Dedifferentiated amniotic fluid mesenchymal stem cell (primary cell): ENCODE measurements around the gene C20orf144.

Source experiments
- DNase-seq: peaks from one replicate; pipeline ENCODE4 v3.0.0-alpha.2; 2016; ENCODE audit errors: extremely low spot score

C20orf144 gene

DNA sequence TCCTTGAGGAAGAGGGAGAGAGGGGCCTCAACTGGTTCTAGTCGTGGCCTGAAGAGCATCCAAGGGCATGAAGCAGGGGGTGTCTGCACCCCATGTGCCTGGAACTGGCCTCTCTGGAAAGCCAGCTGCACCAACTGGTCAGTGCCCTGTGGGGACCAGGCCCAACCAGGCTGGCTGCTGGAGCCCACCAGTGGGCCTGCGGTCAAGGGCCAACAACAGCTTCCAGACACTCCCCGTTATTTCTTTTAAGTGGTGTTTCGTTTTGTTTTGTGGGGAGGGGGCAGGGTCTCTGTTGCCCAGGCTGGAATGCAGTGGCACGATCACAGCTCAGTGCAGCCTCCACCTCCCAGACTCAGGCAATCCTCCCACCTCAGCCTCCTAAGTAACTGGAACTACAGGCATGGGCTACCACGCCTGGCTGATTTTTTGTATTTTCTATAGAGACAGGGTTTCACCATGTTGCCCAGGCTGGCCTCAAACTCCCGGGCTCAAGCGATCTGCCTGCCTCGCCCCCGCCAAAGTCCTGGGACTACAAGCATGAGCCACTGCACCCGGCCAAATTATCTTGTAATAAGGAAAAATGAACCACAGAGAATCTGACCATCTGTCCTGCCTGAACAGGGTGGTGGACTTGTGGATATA lies 11.9 kb upstream of the C20orf144 start:
- DNase-seq = no peak

DNA sequence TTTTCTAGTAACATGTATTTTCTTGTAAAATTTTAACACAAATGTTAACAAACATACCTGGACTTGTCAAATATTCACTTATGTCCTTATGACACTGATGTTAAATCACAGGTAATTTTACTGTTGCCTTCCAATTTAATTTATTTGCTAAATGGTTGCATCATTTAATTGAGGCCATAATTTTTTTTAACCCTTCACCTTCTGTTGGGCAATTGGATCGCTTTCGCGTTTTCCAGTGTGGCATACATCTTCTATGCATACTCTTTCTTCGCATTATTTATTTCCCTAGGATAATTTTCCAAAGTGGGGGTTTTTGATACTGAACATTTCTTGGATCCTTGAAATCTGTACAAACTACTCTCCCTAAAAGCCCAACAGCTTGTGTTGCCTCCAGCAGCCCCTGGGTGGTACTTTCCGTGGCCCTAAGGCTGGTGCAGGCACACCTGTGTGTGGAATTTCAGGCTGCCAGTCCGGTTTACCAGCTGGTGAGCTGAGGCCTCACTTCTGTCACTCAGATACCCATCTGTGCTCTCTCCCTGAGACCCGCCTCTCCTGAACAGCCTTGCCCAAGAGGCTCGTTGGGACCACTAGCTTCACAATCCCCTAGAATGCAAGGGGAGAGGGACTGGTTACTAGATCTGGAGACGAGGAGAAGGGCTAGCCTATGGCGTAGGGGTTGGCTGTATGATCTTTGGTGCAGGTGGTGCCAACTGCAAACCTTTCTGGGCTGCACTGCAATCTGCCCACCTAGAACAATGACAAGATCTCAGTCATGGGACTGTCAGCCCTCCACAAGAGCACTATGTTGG lies 11.2 kb upstream of the C20orf144 start:
- no peak for DNase-seq

DNA sequence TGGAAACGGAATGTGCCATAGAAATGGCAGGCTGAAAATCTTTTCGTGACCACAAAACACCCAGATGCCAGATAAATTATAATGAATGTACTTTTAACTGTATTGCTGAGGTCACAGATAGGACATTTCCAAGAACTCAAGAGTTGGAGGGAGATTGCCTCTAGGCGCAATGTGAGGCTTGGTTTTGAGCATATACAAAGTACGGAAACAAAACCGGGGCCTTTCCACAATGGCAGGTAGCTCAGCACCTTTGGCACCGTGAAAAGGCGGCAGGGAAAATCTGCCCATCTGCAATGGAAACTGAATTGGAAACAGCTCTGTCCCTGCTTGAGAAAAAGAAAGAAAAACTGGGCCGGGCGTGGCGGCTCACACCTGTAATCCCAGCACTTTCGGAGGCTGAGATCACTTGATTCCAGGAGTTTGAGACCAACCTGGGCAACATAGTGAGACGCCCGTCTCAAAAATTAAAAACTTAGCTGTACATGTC lies 10.5 kb upstream of the C20orf144 start:
- no peak for DNase-seq

DNA sequence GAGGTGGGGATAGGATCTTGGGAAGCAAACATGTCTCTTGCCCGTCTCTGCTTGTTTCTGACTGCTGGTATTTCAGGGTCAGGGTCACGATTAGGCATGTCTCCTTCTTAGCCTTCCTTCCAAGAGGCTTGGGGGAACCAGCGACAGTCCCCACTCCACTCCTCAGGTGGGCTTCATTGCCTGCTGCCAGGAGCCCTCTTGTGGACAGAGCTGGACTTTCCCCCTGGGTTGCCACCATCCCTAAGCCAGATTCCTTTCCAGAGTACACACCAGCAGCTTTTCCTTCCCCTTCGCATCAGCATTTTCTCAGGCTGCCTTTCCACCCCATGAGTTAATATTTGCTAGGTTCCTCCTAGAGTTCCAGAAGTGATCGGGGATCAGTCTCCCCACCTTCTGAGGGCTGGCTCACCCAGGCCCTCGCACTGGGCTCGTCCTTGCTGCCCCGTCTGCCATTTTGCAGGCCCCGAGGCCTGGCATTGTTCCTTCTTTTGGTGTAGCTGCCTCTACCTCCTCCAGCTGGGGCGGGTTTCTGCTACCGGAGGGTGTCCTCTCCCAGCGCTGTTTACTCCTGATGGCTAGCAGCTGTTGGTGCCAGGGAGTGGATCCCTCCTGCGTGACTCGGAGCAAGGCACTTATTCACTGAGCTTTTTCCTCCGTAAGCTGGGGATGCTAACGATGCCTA lies 8.8 kb upstream of the C20orf144 start:
- DNase-seq = peak; percentile 31

DNA sequence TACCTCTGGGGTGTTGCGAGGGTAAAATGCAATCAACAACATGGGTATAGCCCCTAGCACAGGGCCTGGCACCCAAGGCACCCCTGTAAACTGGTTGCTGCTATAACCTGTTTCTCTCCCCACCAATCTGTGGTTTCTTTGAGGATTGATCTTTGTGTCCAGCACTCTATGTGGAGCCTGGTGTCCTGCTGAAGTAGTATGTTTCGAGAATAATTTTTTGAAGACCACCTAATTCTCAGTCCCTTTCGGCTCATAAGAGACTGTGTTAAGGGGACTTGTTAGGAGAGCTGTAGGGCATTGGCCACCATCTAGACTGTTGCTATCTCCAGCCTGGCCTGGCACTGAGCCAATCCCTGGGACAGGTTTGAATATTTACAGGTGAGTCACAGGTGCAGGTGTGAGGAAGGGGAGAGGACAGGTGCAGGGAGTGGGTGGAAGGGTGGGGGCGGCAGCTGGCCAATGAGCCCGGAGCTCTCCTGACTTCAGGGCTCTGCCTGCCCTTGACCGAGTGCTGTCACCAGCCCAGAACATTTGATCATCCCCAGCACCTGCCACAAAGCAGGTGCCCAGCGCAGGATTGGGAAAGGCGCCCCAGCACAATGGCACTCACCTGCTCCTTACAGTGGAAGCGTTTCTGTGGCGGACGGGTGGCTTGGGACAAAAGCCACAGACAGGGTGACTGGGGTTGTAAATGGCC lies 8.1 kb upstream of the C20orf144 start:
- no peak for DNase-seq

DNA sequence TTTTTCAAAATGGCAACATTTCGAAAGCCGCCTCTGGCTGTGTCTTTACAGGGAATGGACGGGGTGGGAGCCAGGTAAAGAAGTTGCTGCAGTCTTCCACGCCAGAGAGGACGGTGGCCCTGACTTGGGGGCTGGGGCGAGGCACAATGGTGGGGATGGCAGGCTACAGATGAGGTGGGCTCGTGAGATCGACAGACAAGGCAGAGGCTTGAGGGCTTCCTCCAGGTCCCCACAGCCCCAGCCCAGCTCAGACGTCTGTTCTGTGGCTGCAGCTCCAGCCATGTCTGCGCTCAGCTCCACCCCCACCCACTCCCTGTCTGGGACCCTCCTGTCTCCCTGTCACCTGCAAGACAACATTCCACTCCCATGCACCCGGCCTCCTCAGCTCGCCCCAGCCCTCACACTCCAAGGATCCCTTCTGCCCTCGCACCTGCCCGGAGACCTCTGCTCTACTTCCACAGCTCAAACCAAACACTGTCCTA lies 7.4 kb upstream of the C20orf144 start:
- no peak for DNase-seq

DNA sequence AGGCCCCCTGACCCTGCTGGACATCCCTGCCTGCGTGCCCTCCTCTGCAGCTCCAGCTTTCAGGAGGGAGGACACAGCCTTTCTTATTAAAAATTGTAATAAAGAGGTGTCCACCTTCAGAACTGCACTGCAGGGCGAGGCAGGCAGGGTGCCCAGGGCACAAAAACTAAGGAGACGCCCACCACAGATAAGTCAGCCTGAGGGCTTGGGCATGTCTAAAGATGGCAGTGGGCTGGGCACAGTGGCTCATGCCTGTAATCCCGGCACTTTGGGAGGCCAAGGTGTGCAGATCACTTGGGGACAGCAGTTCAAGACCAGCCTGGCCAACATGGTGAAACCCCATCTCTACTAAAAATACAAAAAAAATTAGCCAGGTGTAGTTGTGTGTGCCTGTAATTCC lies 7.0 kb upstream of the C20orf144 start:
- DNase-seq = no peak

DNA sequence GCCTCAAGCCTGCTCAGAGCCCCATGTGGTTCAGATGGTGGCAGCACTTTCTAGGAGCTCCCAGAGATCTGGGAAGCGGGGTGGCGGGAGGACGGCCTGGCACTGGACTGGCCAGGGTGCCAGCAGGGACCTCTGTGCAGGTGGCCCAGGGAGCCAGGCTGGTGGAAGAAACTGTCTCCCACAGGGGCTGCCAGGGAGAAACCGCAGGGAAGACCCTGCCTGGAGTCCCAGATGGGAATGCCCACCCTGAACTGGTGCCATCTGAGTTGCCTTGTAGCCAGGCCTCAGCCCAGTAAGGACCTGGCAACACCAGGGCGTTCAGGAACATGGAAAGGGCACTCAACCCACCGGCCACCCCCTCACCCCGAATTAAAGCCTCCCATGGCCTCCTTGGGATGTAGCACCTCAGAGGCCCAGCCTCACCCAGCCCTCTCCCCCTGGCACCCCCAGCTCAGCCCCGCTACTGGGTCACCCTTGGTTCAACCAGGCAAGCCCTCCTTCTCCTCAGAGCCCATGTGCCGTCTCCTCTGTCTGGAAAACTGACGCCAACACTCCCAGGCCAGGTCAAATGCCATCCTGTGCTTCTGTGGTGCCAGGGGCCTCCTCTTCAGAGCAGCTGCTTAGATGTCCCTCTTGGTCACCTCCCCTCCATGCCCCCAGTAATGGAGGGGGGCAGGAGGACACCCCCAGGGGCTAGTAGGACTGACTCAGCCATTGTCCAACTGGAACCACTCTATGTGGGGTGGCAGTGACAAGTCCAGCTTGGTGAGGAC lies 5.9 kb upstream of the C20orf144 start:
- no peak for DNase-seq

DNA sequence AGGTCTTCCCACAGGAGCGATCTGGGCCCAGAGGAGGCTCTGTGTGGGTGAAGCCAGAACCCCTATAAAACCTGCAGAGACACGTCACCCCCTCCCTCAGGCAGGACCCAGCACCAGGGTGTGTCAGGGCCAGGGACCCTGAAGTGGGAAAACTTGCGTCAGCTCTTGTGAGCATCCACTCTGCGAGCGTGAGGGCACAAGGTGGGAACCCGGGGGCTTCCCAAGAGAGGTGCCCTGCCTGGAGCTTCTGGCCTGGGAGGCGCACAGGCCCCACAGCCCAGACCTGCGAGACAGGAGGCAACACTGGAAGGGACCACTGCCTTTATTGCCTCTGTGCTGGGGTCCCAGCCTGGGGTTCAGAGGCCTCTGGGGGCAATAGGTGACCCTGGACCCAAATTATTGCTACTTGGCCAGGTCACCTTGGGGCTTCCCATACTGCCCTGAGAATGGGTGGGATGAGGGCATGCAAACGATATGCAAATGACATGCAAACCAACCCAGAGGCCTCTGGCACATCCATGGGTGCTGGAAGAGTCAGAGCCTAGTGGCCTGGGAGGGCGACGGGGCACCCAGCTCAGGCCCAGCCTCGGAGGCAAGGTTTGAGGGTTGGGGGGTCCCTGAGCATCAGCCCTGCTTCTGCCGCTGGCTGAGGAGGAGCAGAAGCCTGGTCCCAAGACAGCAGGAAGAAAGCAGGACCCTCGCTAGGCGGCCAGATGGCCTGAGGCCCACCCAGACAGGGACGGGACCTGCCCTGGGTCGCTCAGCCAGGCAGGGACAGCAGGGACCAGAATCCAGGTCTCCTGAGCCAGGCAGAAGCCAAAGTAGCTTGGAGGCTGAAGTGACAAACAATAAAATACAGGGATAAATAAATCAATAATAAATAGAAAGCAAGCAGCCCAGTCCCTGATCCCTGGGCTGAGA lies 5.1 kb upstream of the C20orf144 start:
- no peak for DNase-seq

DNA sequence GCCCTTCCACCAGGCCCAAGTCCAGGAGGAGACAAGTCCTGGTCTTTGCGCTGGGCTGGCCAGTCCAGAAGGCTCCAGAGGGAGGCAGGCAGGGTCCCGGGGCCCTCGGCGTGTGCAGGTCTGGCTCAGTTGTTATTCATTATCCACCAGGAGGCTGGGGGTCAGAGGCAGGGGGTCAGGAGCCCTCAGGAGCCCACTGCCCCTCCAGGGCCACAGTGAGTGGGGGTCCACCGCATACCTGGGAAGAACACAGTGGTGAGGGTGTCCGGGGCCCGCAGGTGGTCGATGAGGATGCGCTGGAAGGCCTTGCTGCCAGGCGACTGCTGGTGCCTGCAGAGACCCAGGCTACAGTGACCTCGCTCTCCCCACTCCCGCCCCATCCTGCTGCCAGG lies 4.4 kb upstream of the C20orf144 start:
- DNase-seq = no peak

DNA sequence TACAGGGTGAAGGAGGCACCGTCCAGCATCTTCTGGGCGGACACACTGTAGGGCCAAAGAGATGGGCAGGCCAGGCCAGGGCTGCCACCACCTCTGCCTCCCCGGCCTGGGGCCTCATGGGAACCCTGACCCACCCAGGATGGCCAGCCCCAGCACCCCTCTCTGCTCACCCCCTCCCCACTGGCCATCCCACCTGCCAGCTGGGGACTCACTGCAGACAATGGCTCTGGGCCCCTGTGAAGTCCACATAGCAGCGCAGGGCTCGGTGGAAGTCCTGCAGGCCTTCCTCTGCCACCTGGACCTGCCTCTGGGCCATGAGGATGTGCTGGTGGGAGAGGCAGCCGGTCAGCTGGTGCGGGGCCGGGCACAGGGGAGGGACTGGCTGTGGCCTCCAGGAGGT lies 3.6 kb upstream of the C20orf144 start:
- no peak for DNase-seq

DNA sequence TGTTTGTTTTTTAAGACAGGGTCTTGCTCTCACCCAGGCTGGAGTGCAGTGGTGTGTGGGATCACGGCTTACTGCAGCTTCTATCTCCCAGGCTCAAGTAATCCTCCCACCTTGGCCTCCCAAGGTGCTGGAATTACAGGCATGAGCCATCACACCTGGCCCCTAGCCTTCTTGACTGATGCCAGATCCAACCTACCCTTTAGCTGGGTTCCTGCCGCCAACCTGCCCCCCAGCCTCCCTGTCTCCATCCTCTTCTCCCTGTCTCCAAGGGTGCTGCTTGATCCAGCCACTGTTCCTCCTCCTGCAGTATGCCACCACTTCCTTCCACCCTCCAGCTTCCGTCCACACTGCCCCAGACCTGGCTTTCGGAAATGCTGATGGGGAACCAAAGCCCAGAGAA lies 3.2 kb upstream of the C20orf144 start:
- DNase-seq = no peak

DNA sequence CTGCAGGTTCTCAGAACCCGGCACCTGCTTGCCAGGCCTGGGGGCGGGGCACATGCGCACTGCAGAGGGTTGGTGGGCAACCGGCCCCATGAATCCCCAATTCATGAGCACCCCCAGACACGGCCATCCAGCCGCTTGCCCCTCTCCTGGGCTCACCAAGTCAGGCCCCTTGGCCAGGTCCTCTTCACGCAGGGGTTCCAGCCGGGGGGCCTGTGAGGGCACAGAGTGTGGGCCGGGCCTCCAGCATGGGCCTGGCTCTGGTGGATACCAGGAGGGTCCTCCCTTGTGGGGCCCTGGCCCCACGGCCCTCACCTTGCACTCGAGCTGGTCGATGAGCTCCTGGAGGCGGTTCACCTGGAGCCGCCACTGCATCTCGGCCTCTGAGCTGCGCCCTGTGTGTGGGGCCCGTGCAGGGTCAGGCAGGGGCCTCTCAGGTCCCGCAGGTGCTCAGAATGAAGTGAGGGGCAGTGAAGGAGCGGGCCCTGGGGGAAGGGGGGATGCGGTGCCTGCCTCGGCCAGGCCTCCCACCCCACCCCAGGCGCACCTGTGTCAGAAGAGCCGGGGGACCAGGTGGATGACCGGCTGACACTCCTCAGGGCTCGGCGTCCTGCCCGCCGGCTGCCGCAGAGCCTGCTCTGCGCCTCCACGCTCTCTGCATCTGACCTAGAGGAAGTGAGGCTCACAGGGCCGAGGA lies 2.6 kb upstream of the C20orf144 start:
- no peak for DNase-seq

DNA sequence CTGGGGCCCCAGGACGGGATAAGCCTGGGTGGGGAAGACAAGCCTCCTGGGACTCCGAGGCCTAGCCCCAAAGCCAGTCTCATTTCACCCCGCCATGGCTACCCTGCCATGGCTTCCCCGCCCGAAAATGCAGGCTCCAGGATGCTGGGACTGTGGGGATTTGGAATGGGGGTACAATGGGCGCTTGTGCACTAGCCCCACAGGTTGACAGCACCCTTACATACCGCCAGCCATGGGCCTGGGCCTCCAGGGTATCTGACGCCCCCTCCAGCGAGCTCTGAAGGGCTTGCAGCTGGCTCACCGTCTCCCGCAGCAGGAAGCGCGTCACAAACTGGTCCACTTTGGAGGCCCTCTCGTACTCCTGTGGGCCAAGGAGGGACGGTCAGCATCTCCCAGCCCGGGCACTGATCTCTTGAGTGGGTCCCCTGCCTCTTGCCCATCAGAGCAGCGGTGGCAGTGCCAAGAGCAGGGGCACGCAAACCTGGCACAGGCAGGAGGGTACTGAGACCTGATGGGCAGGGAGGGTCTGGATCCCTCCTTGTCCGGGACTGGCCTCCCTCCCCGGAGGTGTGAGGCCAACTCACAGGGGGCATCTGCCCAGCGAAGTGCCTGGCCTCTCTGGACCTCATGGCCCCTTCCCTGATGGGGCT lies 2.0 kb upstream of the C20orf144 start:
- no peak for DNase-seq

DNA sequence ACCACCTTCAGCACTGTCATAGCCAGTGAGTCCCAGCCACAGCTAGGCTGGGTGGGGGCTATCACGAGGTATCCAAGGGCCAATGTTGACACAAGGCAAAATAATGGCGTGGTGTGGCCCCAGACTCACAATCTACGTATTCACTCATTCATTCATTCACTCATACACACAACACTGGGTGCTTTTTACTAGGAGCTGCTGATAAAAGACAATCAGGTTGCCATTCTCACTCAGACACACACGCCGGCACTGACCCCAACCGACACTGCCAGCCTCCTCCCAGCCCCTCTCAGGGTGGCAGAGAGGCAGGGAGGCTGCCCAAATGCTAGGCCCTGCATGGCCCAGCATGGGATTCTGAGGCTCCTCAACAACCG lies 1.5 kb upstream of the C20orf144 start:
- no peak for DNase-seq

DNA sequence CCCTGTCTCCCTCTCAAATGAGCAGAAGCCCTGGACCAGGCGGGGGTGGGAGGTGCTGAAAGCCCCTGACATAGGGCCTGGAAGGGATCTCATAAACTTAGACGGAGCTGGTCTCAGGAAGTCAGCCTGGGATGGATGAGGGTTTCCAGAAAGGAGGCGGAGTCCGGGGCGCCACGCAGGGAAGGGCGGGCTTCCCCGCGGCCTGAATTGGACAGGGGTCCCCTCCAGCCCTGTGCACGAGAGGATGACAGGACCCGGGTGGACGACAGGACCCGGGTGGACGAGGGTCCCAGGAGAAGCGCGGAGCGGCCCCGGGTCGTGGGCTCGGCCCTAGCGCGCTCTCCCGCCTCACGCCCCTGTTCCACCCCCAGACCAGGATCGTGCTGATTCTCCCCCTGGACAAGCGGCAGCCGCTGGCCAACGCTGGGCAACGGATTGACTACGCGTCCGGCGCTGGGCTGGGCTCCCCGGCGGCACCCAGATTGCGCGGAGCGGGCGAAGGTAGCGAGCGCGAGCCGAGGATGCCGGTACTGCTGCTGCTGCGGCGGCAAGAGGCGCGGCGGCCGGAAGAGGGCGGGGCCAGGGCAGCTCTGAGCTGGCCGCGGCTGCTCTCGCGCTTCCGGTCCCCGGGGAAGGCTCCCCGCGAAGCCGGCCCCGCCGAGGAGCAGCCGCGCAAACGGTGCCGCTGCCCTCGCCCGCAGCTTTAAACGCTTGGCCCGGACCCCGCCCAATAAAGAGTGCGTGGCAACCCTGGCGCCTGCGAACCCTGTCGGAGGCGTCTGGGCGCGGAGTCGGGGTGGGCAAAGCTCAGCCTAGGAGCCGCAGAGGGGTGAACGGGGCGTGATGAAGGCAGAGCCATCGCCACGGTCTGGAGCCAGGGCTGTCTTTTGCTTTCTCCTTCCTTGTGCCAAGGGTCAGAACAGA lies 1.3 kb downstream of the C20orf144 start:
- peak; percentile 72 for DNase-seq

DNA sequence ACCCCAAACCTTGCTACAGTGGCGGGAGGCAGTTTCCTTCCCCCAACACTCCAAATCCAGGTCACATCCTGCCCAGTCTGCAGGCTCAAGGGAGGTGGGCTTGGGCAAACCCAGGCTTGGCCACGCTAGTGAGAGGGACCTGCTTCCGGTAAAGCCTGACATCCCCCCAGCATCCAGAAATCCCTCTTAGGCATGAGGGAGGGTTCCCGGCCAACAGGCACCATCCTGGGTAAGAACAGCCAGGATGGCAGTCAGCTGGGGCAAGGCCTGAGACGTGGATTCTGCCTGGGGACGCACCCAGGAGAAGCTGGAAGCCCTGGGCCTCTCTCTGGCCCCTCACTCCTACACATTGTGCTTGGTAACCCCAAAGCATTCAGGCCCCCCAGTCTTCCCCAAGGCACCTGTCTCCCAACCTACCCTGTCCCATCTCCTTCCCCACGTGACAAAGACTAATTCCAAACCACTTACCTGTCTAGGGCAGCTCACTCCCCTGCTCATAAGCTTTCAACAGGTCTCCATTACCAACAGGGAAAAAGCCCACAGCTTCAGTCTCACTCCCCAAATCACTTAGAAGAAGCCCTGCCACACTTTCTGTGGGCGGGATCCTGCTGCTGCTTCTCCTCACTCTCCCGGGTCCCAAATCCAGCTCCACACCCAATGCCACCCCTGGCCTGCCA lies 2.1 kb downstream of the C20orf144 start:
- no peak for DNase-seq
